ENCODE measurements around the gene CFAP52.
A peak's percentile ranks its signal among the peaks of the same experiment; 100 is the strongest.
"Not testable (repeated sequence)": the region's sequence is repeated elsewhere in the genome, so short reads cannot be mapped to it uniquely, and the experiment has no call there.

CFAP52 gene, protein sequence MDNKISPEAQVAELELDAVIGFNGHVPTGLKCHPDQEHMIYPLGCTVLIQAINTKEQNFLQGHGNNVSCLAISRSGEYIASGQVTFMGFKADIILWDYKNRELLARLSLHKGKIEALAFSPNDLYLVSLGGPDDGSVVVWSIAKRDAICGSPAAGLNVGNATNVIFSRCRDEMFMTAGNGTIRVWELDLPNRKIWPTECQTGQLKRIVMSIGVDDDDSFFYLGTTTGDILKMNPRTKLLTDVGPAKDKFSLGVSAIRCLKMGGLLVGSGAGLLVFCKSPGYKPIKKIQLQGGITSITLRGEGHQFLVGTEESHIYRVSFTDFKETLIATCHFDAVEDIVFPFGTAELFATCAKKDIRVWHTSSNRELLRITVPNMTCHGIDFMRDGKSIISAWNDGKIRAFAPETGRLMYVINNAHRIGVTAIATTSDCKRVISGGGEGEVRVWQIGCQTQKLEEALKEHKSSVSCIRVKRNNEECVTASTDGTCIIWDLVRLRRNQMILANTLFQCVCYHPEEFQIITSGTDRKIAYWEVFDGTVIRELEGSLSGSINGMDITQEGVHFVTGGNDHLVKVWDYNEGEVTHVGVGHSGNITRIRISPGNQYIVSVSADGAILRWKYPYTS

DNA sequence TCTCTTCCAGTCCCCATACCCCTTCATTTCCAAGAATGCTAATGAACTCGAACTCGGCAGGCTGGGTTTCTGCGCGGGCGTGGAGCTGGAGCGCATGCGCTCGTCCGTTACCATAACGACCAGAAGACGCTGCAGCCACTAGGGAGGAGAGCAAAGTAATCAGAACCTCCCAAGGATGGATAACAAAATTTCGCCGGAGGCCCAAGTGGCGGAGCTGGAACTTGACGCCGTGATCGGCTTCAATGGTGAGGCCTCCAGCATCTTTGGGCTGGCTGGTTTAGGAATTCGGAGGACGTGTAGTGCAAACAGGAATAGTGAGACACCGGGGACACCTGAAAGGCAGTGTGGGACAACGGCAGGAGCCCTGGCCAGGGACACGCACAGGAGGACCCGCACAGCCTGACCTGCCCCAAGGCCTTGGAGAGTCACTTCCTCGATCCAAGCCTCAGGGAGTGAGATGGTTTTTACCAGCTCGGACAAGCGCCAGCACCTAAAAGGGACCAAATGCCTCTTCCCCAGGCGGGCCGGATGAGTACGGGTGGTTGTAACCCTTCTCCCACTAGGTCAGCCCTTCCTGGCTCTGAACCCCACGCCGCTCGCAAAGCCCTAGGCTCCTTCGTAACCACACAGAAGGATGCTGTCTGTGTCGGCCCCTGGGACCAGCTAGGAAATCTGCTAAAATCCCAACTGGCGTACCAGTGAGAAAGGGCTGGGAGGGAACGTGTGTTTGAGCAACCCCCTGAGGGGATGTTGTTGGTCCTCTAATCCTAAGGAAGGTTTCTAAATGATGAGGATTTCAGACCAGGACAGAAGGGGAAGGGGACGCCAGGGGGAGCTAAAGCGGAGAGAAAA lies at the start of gene CFAP52:
Gene CFAP52 (plus strand): TSS at position 122 of the 852 bp plus-strand sequence. CDS start 54 bp downstream, at position 176.
- DNase-seq (ENCODE audit: low spot score) = peak; percentile 80

- DNase-seq (ENCODE audit: low spot score) = no peak
Observed at GRCh38 chr17:9527788-9528187, 48.7 kb upstream of the CFAP52 start.

DNA sequence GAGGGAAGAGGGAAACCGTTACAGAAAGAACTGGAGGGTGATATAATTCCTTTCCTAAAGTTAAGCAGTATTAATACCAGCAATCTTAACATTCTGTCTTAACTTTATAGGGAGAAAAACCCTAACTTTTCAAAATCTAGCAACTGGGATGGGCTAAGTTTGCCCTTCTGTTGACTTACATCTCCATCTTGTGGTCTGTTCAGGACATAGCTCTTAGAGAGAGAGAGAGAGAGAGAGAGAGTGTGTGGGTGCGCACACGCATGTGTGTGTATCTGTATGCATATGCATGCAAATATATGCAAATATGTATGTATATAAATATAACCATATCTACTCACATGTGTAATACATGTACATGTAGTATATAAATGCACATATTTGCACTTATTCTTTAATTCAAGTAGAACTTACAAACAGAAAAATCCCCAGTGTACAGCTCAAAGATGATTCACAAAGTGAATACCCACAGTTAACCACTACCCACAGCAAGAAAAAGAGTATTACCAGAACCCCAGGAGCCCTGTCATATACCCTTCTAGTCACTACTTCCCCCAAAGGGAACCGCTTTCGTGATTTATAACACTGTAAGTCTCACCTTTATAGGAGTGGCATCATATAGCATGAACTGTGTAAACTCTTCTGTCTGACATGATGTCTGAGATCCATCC lies 47.3 kb upstream of the CFAP52 start:
- DNase-seq (ENCODE audit: low spot score) = peak; percentile 28

DNA sequence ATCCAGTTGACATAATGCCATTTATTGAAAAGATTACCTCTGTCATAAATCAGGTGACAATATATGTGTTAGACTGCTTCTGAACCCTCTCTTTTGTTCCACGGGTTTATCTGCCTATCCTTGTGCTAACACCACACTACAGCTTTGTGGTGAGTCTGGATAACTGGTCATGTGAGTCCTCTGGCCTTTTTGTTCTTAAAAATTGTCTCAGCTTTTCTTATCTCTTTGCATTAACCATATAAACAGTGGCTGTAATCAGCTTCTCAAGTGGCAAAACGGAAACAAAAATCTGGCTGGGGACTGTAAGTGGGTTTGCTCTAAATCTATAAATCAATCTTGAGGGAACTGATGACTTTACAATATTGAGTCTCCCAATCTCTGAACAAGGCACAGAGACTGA lies 45.4 kb upstream of the CFAP52 start:
- DNase-seq (ENCODE audit: low spot score) = peak; percentile 21

GRCh38 chr17:9532715-9533114 lies 43.7 kb upstream of the CFAP52 start:
- no peak for DNase-seq (ENCODE audit: low spot score)

GRCh38 chr17:9533441-9533840 lies 43.0 kb upstream of the CFAP52 start:
- DNase-seq (ENCODE audit: low spot score) = no peak

- DNase-seq (ENCODE audit: low spot score) = no peak
Observed at GRCh38 chr17:9536061-9536460, 40.4 kb upstream of the CFAP52 start.

DNA sequence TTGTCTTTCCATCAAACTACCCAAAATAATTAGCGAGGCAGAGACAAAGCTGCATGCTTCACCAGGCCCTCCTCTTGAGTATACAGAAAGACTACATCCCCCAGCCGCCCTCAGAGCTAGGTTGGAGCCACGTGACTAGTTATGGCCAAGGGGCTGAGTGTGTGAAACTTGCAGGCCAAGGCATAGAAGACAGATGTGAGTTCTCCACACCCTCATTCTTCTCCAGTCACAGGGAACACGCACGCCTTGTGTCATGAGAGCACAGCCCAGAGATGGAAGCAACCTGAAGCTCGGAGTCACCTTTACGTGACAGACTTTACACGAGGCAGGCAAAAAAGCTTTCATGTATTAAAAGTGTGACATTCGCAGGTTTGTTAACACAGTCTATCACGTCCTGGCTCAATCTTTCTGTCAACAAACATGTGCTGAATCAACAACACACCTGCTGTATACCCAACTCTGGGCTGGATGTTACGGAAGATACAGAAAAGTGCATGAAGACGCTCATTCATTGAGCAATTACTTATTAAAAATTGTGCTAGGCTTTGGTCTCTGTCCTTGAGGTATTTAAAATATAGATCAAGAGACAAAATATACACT lies 39.2 kb upstream of the CFAP52 start:
- DNase-seq (ENCODE audit: low spot score) = no peak

GRCh38 chr17:9538626-9539025 lies 37.8 kb upstream of the CFAP52 start:
- DNase-seq (ENCODE audit: low spot score) = no peak

GRCh38 chr17:9541718-9542117 lies 34.7 kb upstream of the CFAP52 start:
- no peak for DNase-seq (ENCODE audit: low spot score)

DNA sequence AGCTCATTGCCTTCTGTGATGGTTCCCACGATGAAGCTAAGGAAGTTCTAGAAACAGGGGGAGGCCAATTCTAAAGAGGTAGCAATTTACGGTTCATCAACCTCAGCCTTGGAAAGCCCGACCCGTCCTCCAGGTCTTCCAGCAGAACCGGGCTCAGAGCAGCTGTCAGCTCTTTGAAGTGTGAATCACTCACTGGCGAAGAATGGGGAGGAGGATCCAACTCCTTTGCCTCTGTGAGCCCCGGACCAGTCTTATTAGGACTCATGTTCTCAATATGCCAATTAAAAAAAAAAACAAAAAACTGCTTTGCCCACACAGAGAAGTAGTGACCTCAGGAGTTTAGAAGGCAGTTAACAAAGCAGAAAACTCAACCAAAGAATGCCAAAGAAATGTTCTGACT lies 32.2 kb upstream of the CFAP52 start:
- DNase-seq (ENCODE audit: low spot score) = no peak

DNA sequence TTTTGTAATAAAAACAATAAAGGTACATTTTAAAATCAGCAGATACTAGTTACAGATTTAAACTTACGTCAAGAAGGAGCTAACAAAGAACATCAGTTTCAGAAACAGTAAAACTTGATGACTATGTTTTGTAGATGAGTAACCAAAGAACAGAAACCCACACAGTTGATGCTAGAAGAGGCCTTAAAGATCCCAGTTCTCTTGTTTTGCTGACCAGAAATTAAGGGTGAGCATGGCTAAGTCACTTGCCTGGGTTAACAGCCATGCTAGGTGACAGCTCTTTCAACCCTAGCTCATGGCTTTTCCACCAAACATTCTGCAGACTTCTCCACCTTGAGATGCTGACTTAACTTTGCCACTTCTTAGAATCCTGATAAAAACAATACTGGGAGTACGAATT lies 27.2 kb upstream of the CFAP52 start:
- DNase-seq (ENCODE audit: low spot score) = no peak

DNA sequence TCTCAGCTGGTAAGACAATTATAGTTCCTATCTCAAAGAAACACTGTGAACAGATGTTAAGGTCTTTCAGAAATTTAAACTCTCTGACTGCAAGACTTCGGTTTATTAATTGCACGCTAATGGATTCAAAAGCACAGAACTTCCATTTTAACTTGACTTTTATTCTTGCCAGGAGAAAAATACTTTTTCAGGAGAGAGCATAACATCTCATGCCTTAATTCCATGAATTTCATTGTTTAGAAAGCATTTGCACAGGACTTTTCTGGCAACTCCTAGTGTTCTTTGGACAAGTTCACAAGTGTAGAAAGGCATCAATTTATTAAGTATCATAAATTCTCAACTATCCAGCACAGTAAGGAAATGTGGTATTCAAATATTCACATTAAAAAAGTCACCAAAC lies 23.3 kb upstream of the CFAP52 start:
- DNase-seq (ENCODE audit: low spot score) = no peak

DNA sequence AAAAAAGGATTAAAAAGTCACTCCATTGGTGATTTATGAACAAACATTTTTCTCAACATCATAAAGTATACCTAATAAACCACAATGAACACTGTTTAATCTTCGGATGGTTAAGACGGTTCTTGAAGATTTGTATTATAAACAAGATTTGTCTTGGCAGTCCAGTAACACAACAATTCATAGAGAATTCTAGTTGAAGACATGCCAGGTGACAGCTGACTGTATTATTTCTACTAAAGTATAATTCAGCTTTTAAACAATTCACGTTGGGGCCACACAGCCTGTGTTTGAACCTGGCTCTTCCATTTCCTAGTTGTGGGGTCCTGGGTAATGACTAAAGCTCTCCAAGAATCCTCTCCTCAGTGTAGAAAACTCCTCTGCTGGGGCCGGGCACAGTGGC lies 22.8 kb upstream of the CFAP52 start:
- no peak for DNase-seq (ENCODE audit: low spot score)

- peak; percentile 25 for DNase-seq (ENCODE audit: low spot score)
Observed at GRCh38 chr17:9554715-9555114, 21.7 kb upstream of the CFAP52 start.

DNA sequence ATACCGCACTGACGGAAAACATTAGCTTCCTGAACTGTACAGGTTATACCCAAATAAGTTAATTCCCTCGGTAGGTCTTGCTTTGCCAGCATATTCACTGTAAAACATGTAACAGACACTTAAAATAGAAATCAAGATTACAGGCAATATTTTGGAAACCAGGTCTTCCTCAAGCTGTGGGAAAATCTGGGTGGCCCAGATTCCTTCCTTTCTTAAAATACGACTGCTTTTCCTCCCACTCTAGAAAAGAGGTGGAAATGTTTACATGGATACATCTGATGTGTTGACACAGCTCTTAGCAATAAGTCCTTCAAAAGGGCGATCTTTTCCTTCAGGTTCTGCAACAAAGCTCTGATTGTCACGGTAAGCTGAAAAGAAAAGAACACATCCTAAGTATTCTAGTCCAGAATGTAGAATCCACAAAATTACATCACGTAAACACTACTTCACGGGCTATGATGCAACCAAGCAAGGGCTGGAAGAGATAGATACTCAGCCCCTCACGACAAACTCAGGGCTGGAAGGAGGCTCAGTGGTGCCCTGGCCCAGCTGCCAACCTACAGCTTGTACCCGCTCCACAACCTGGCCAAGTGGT lies 19.2 kb upstream of the CFAP52 start:
- DNase-seq (ENCODE audit: low spot score) = peak; percentile 12

GRCh38 chr17:9557857-9558256 lies 18.6 kb upstream of the CFAP52 start:
- DNase-seq (ENCODE audit: low spot score) = no peak

DNA sequence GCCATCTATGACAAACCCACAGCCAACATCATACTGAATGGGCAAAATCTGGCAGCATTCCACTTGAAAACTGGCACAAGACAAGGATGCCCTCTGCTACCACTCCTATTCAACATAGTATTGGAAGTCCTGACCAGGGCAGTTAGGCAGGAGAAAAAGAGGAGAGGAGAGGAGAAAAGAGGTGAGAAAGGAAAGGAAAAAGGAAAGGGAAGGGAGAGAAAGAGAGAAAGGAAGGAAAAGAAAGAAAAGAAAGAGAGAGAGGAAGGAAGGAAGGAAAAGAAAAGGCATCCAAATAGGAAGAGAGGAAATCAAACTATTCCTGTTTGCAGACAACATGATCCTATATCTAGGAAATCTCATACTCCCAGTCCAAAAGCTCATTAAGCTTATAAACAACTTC lies 12.3 kb upstream of the CFAP52 start:
- DNase-seq (ENCODE audit: low spot score) = no peak

DNA sequence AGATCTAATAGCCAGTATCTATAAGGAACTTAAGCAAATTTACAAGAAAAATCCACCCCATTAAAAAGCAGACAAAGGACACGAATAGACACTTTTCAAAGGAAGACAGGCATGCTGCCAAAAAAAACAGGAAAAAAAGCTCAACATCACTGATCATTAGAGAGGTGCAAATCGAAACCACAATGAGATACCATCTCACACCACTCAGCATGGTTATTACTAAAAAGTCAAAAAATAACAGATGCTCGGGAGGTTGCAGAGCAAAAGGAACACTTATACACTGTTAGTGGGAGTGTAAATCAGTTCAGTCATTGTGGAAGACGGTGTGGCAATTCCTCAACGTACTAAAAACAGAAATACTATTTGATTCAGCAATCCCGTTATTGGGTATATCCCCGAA lies 10.4 kb upstream of the CFAP52 start:
- DNase-seq (ENCODE audit: low spot score) = no peak

DNA sequence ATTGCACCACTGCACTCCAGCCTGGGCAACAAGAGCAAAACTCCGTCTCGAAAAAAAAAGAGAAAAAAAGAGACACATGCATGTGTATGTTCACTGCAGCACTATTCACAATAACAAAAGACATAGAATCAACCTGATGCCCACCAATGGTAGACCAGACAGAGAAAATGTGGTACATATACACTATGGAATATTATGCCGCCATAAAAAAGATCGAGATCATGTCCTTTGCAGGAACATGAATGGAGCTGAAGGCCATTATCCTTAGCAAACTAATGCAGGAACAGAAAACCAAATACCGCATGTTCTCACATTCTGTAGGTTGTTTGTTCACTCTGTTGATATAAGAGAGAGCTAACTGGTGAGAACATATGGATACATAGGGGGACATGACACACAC lies 9.7 kb upstream of the CFAP52 start:
- DNase-seq (ENCODE audit: low spot score) = not testable (repeated sequence)

DNA sequence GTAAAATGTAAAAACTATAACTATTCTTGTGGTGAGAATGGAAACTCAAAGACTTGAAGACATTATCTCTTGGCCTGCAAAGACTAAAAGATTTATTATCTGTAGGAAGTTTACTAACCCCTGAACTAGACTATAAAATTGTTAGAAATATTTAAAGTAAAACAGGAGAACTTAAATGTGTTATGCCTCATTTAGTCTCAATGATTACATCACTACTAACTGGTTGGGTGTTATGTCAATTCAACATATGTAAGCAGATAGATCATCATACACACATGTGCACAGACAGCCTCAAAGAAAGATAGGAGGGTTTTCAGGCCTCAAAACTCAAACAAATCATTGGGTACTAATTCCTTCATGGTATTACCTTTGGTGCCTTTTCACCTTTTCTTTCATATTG lies 8.4 kb upstream of the CFAP52 start:
- no peak for DNase-seq (ENCODE audit: low spot score)
